HepG2 (cell line): Measurements from ENCODE around the gene MXRA7. TPM values are rescaled to one million over a fixed set of nuclear protein-coding genes. Genes with fewer than 3 reads are reported as not detected.
A peak's percentile ranks its signal among the peaks of the same experiment; 100 is the strongest.

Experiments used
- ATF7-NPFF ChIP-seq: sonication (generic); formaldehyde crosslinking; IDR thresholded peaks from 2 replicates; pipeline ENCODE4 v1.8.1; 2023; ENCODE audit warnings: mild to moderate bottlenecking, low read depth, missing genetic modification reagents, moderate library complexity
- ESRRA ChIP-seq: sonication (generic); formaldehyde crosslinking; IDR thresholded peaks from 2 replicates; pipeline ENCODE4 v1.5.1; 2020; ENCODE audit warnings: mild to moderate bottlenecking, low read depth, missing genetic modification reagents
- HNRNPL ChIP-seq: fragments of 200-400 bp; formaldehyde crosslinking; IDR thresholded peaks from 2 replicates; pipeline ENCODE4 v1.6.1; 2017; ENCODE audit warnings: mild to moderate bottlenecking, low read depth, low read length
- IKZF4 ChIP-seq: sonication (generic); formaldehyde crosslinking; IDR thresholded peaks from 2 replicates; pipeline ENCODE4 v1.5.1; 2020; ENCODE audit warnings: borderline replicate concordance, mild to moderate bottlenecking, low read depth, missing genetic modification reagents; ENCODE audit errors: not compliant biosample characterization
- KDM5B ChIP-seq: sonication (generic); formaldehyde crosslinking; IDR thresholded peaks from 2 replicates; pipeline ENCODE4 v1.4.0; 2020; ENCODE audit warnings: missing genetic modification reagents, mild to moderate bottlenecking, borderline replicate concordance
- NR2C2 ChIP-seq: sonication (generic); formaldehyde crosslinking; IDR thresholded peaks from 2 replicates; pipeline ENCODE4 v1.4.0; 2020; ENCODE audit warnings: missing genetic modification reagents, mild to moderate bottlenecking, moderate library complexity, borderline replicate concordance
- NR2F2 ChIP-seq: IDR thresholded peaks from 2 replicates; pipeline ENCODE4 v1.6.1; 2012; ENCODE audit warnings: low read depth, inconsistent platforms, borderline replicate concordance
- RBM39 ChIP-seq: fragments of 200-400 bp; formaldehyde crosslinking; IDR thresholded peaks from one replicate; pipeline ENCODE4 v1.6.1; 2018; ENCODE audit warnings: antibody characterized with exemption, mild to moderate bottlenecking, low read depth, low read length; ENCODE audit not compliant: poor library complexity, severe bottlenecking
- RFX1 ChIP-seq: fragments of 450-650 bp; IDR thresholded peaks from 2 replicates; pipeline ENCODE4 v1.6.1; 2017
- THAP11 ChIP-seq: IDR thresholded peaks from 2 replicates; pipeline ENCODE4 v1.6.1; 2016; ENCODE audit warnings: missing biosample characterization, missing genetic modification reagents
- ZEB1 ChIP-seq: IDR thresholded peaks from 2 replicates; pipeline ENCODE4 v1.6.1; 2012; ENCODE audit warnings: mild to moderate bottlenecking, low read depth, inconsistent platforms; ENCODE audit not compliant: insufficient replicate concordance
- ZFP36L1 ChIP-seq: sonication (generic); formaldehyde crosslinking; IDR thresholded peaks from 2 replicates; pipeline ENCODE4 v1.8.0; 2022; ENCODE audit warnings: mild to moderate bottlenecking, missing genetic modification reagents, moderate library complexity
- ZFP37 ChIP-seq: sonication (generic); formaldehyde crosslinking; IDR thresholded peaks from 2 replicates; pipeline ENCODE4 v1.4.0; 2020; ENCODE audit warnings: missing genetic modification reagents, borderline replicate concordance
- ZMYM4 ChIP-seq: sonication (generic); formaldehyde crosslinking; IDR thresholded peaks from 2 replicates; pipeline ENCODE4 v1.8.1; 2023; ENCODE audit warnings: mild to moderate bottlenecking, missing genetic modification reagents
- ZNF160 ChIP-seq: sonication (generic); formaldehyde crosslinking; IDR thresholded peaks from 2 replicates; pipeline ENCODE4 v1.8.0; 2022; ENCODE audit warnings: mild to moderate bottlenecking, inconsistent platforms, missing genetic modification reagents
- ZNF234 ChIP-seq: sonication (generic); formaldehyde crosslinking; conservative IDR thresholded peaks from 2 replicates; pipeline ENCODE4 v1.5.1; 2020; ENCODE audit warnings: mild to moderate bottlenecking, missing genetic modification reagents
- ZNF460 ChIP-seq: sonication (generic); formaldehyde crosslinking; IDR thresholded peaks from 2 replicates; pipeline ENCODE4 v1.5.1; 2020; ENCODE audit warnings: missing genetic modification reagents, mild to moderate bottlenecking, borderline replicate concordance
- ZNF724P ChIP-seq: sonication (generic); formaldehyde crosslinking; IDR thresholded peaks from 2 replicates; pipeline ENCODE4 v1.8.0; 2022; ENCODE audit warnings: missing genetic modification reagents, borderline replicate concordance
- polyA plus RNA-seq, 8 experiments: library from polyadenylated mRNA; depleted of rRNA in 3 of 8; stranded (reverse) in 7 of 8; unstranded in 1 of 8; fragments of >200 nt; fragmentation: Illumina TruSeq in 4 of 8; extraction: Trizol in 4 of 8; gene quantifications; 2 replicates each; pipeline versions ENCODE4 v1.2.1 to v1.2.3, GENCODE V29; 2011 to 2016; ENCODE audit warnings: low read depth in 4 of 8, missing spikeins in 1 of 8, mixed read lengths in 1 of 8; ENCODE audit not compliant: insufficient read depth in 1 of 8
- total RNA-seq, 5 experiments: library from RNA; depleted of rRNA; stranded (reverse); fragments of >200 nt; fragmentation: Illumina TruSeq; extraction: Trizol; gene quantifications; 2 replicates each; pipeline ENCODE4 v1.2.3, GENCODE V29; 2016; ENCODE audit warnings: low read depth in 1 of 5
- TF ChIP-seq, protein P1 (sequence below): sonication (generic); formaldehyde crosslinking; IDR thresholded peaks from 2 replicates; pipeline ENCODE4 v1.4.0; 2020; ENCODE audit warnings: missing genetic modification reagents
- TF ChIP-seq, protein P2 (sequence below): sonication (generic); formaldehyde crosslinking; IDR thresholded peaks from 2 replicates; pipeline ENCODE4 v1.8.0; 2022; ENCODE audit warnings: mild to moderate bottlenecking, missing genetic modification reagents; ENCODE audit not compliant: insufficient replicate concordance
- TF ChIP-seq, protein P3 (sequence below): IDR thresholded peaks from 2 replicates; pipeline ENCODE4 v1.4.0; 2020; ENCODE audit warnings: mild to moderate bottlenecking, missing genetic modification reagents
- TF ChIP-seq, protein P4 (sequence below): sonication (generic); formaldehyde crosslinking; IDR thresholded peaks from 2 replicates; pipeline ENCODE4 v1.8.1; 2023; ENCODE audit warnings: missing genetic modification reagents, mild to moderate bottlenecking, borderline replicate concordance

Gene MXRA7
- total and polyA plus RNA-seq, 2 of the 13 experiments (the other 11 are each of a cell fraction or from before 2014, with no cell fraction given) = 44.8 to 112 TPM

DNA sequence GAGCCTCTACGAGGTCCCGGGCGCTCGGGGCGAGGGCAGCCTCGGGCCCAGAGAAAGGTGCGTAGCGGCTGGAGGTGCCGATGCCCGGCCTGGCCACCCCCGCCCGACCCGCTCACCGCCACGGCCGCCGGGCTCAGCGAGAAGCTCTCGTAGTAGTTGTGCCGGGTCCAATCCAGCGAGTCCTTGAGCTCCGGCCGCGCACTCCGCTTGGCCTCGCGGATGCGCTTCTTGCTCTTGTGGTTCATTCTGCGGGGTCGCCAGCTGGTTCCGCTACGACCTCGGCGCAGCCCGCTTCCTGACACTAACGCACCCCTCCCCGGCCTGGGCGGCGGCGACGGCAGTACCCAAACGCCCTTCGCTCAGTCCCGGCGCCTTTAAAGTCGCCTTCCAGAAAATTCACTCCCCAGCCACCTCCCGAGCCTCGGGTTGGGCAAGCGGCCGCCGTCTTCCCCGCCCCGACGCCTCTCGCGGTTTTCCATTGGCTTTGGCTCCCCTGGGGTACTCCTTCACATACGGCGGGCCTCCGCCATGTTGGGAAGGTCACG is 15.5 kb upstream of the MXRA7 start, which contains the start of gene JMJD6 (continued):
- TF ChIP-seq, protein P1, sequence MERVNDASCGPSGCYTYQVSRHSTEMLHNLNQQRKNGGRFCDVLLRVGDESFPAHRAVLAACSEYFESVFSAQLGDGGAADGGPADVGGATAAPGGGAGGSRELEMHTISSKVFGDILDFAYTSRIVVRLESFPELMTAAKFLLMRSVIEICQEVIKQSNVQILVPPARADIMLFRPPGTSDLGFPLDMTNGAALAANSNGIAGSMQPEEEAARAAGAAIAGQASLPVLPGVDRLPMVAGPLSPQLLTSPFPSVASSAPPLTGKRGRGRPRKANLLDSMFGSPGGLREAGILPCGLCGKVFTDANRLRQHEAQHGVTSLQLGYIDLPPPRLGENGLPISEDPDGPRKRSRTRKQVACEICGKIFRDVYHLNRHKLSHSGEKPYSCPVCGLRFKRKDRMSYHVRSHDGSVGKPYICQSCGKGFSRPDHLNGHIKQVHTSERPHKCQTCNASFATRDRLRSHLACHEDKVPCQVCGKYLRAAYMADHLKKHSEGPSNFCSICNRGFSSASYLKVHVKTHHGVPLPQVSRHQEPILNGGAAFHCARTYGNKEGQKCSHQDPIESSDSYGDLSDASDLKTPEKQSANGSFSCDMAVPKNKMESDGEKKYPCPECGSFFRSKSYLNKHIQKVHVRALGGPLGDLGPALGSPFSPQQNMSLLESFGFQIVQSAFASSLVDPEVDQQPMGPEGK (CRISPR knock-in tag) = peak; percentile 75
- TF ChIP-seq ESRRA (no peak; the same call in 1 of the 2 replicates), RBM39 (peak; percentile 12), ZMYM4 (peak; percentile 45; the same call in 1 of the 2 replicates), IKZF4 (CRISPR knock-in tag) (peak; percentile 67), NR2C2 (CRISPR knock-in tag) (peak; percentile 85), ZNF460 (no peak; the same call in 1 of the 2 replicates), ATF7-NPFF (CRISPR knock-in tag) (peak; percentile 61; the same call in 1 of the 2 replicates), ZNF724P (CRISPR knock-in tag) (no peak), NR2F2 (peak; percentile 61; the same call in 1 of the 2 replicates), THAP11 (CRISPR knock-in tag) (peak; percentile 85), ZFP36L1 (0 out of 2 replicates have a peak, but pooled peaks have one; percentile 31), ZNF234 (CRISPR knock-in tag) (no peak), HNRNPL (no peak), ZEB1 (no peak), KDM5B (CRISPR knock-in tag) (peak; percentile 93), ZNF160 (no peak), RFX1 (no peak), ZFP37 (CRISPR knock-in tag) (no peak; the same call in 1 of the 2 replicates)
- TF ChIP-seq, protein P2, sequence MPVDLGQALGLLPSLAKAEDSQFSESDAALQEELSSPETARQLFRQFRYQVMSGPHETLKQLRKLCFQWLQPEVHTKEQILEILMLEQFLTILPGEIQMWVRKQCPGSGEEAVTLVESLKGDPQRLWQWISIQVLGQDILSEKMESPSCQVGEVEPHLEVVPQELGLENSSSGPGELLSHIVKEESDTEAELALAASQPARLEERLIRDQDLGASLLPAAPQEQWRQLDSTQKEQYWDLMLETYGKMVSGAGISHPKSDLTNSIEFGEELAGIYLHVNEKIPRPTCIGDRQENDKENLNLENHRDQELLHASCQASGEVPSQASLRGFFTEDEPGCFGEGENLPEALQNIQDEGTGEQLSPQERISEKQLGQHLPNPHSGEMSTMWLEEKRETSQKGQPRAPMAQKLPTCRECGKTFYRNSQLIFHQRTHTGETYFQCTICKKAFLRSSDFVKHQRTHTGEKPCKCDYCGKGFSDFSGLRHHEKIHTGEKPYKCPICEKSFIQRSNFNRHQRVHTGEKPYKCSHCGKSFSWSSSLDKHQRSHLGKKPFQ (CRISPR knock-in tag) = peak; percentile 27
- TF ChIP-seq, protein P3, sequence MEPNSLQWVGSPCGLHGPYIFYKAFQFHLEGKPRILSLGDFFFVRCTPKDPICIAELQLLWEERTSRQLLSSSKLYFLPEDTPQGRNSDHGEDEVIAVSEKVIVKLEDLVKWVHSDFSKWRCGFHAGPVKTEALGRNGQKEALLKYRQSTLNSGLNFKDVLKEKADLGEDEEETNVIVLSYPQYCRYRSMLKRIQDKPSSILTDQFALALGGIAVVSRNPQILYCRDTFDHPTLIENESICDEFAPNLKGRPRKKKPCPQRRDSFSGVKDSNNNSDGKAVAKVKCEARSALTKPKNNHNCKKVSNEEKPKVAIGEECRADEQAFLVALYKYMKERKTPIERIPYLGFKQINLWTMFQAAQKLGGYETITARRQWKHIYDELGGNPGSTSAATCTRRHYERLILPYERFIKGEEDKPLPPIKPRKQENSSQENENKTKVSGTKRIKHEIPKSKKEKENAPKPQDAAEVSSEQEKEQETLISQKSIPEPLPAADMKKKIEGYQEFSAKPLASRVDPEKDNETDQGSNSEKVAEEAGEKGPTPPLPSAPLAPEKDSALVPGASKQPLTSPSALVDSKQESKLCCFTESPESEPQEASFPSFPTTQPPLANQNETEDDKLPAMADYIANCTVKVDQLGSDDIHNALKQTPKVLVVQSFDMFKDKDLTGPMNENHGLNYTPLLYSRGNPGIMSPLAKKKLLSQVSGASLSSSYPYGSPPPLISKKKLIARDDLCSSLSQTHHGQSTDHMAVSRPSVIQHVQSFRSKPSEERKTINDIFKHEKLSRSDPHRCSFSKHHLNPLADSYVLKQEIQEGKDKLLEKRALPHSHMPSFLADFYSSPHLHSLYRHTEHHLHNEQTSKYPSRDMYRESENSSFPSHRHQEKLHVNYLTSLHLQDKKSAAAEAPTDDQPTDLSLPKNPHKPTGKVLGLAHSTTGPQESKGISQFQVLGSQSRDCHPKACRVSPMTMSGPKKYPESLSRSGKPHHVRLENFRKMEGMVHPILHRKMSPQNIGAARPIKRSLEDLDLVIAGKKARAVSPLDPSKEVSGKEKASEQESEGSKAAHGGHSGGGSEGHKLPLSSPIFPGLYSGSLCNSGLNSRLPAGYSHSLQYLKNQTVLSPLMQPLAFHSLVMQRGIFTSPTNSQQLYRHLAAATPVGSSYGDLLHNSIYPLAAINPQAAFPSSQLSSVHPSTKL = peak; percentile 47; the same call in 1 of the 2 replicates
- TF ChIP-seq, protein P4, sequence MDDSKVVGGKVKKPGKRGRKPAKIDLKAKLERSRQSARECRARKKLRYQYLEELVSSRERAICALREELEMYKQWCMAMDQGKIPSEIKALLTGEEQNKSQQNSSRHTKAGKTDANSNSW (CRISPR knock-in tag) = peak; percentile 29; the same call in 1 of the 2 replicates
